ENCODE results near the gene CLCN1. TPM values are rescaled to one million over a fixed set of nuclear protein-coding genes. Genes with fewer than 3 reads are reported as not detected.
A peak's percentile ranks its signal among the peaks of the same experiment; 100 is the strongest.

CLCN1 gene
- total RNA-seq, 4 donors from 2014 or later = 0.92 to 2.9 (median 1.7) TPM

- TF ChIP-seq CTCF (IDR thresholded peaks at IDR 0.05 in 4 of 5, conservative IDR thresholded peaks at IDR 0.05 in 1 of 5) (no peak), POLR2A (IDR thresholded peaks at IDR 0.05) (no peak)
- in situ Hi-C loops (cut with MboI; ENCODE audit: low sequenced_read_pairs in 4 of 4) = no loop called here
- peaks cover 27 to 41% of the 10 kb centered on the region in 2 donors for H3K4me1 ChIP-seq
- peak; percentile 54 to 62 for ATAC-seq
- no peaks in the 10 kb centered on the region for H3K9me3 ChIP-seq
- H3K27me3 ChIP-seq = no peaks in the 10 kb centered on the region
- H3K36me3 ChIP-seq = no peaks in the 10 kb centered on the region
- DNase-seq = peak in 1 of 2 donors; percentile 54
- H3K4me3 ChIP-seq = peak overlapping the region; percentile 44 to 49 (median 45)
- intact Hi-C loops (cut with DNase I; ENCODE audit: low total_unique reads) = no loop called here
- H3K27ac ChIP-seq = peak overlapping the region; percentile 76 to 99 (median 90)
Observed at GRCh38 chr7:143316492-143316891, 581 bp downstream of the CLCN1 start.

GRCh38 chr7:143318661-143319060, 2.8 kb downstream of the CLCN1 start:
- peak; percentile 67 to 87 for DNase-seq
- in situ Hi-C loops (cut with MboI; ENCODE audit: low sequenced_read_pairs in 4 of 4) = no loop called here

GRCh38 chr7:143320620-143321019, 4.7 kb downstream of the CLCN1 start:
- Histone ChIP-seq H3K4me3 (no peak overlapping the region), H3K27ac (peak overlapping the region; percentile 27 to 99 (median 80)), H3K4me1 (peaks cover 48 to 55% of the 10 kb centered on the region in 2 donors), H3K27me3 (no peaks in the 10 kb centered on the region), H3K36me3 (no peaks in the 10 kb centered on the region), H3K9me3 (no peaks in the 10 kb centered on the region)
- ATAC-seq = no peak
- intact Hi-C loops (cut with DNase I; ENCODE audit: low total_unique reads) (no loop called here), in situ Hi-C loops (cut with MboI; ENCODE audit: low sequenced_read_pairs in 4 of 4) (no loop called here)
- no peak for TF ChIP-seq CTCF (IDR thresholded peaks at IDR 0.05 in 4 of 5, conservative IDR thresholded peaks at IDR 0.05 in 1 of 5)
- no peak for TF ChIP-seq POLR2A (IDR thresholded peaks at IDR 0.05)
- DNase-seq = no peak

More at GRCh38 chr7:143318661-143319060, 2.8 kb downstream of the CLCN1 start:
- no peaks in the 10 kb centered on the region for H3K9me3 ChIP-seq
- H3K27me3 ChIP-seq = no peaks in the 10 kb centered on the region
- H3K36me3 ChIP-seq = no peaks in the 10 kb centered on the region
- H3K27ac ChIP-seq = peak overlapping the region; percentile 76 to 99 (median 90)
- TF ChIP-seq CTCF (IDR thresholded peaks at IDR 0.05 in 4 of 5, conservative IDR thresholded peaks at IDR 0.05 in 1 of 5) = peak in 3 of 5 experiments; percentile 12 to 36 (median 24)
- TF ChIP-seq POLR2A (IDR thresholded peaks at IDR 0.05) = no peak
- intact Hi-C loops (cut with DNase I; ENCODE audit: low total_unique reads) = loop anchor here (1.0 to 2.0 kb wide), 2 partner anchors 13 to 62 kb away; partner anchors contain the start of gene ZYX
- ATAC-seq = peak; percentile 73 to 85
- no peak overlapping the region for H3K4me3 ChIP-seq
- peaks cover 44 to 59% of the 10 kb centered on the region in 2 donors for H3K4me1 ChIP-seq

- intact Hi-C loops (cut with DNase I; ENCODE audit: low total_unique reads) (no loop called here), in situ Hi-C loops (cut with MboI; ENCODE audit: low sequenced_read_pairs in 4 of 4) (no loop called here)
- no peak for ATAC-seq
- peak overlapping the region; percentile 30 to 99 (median 80) for H3K27ac ChIP-seq
- no peak overlapping the region for H3K4me3 ChIP-seq
- no peaks in the 10 kb centered on the region for H3K9me3 ChIP-seq
- H3K27me3 ChIP-seq = no peaks in the 10 kb centered on the region
- peaks cover 48 to 50% of the 10 kb centered on the region in 2 donors for H3K4me1 ChIP-seq
- TF ChIP-seq CTCF (IDR thresholded peaks at IDR 0.05 in 4 of 5, conservative IDR thresholded peaks at IDR 0.05 in 1 of 5) = no peak
- TF ChIP-seq POLR2A (IDR thresholded peaks at IDR 0.05) = no peak
- DNase-seq = no peak
- no peaks in the 10 kb centered on the region for H3K36me3 ChIP-seq
Observed at GRCh38 chr7:143321242-143321641, 5.3 kb downstream of the CLCN1 start.

GRCh38 chr7:143321734-143322133, 5.8 kb downstream of the CLCN1 start:
- ATAC-seq = no peak
- in situ Hi-C loops (cut with MboI; ENCODE audit: low sequenced_read_pairs in 4 of 4) = no loop called here
- no peaks in the 10 kb centered on the region for H3K9me3 ChIP-seq
- peak in 1 of 2 donors; percentile 42 for DNase-seq
- H3K4me3 ChIP-seq = no peak overlapping the region
- H3K36me3 ChIP-seq = no peaks in the 10 kb centered on the region
- H3K27ac ChIP-seq = peak overlapping the region; percentile 30 to 99 (median 80)
- TF ChIP-seq POLR2A (IDR thresholded peaks at IDR 0.05) (no peak), CTCF (IDR thresholded peaks at IDR 0.05 in 4 of 5, conservative IDR thresholded peaks at IDR 0.05 in 1 of 5) (peak in 2 of 5 experiments; percentile 22 to 26)
- peaks cover 45 to 47% of the 10 kb centered on the region in 2 donors for H3K4me1 ChIP-seq
- intact Hi-C loops (cut with DNase I; ENCODE audit: low total_unique reads) = no loop called here
- no peaks in the 10 kb centered on the region for H3K27me3 ChIP-seq

All from gastrocnemius medialis (tissue), 4 donors.